ENCODE measurements around the gene FRMD5.

FRMD5 gene

GRCh38 chr15:44144992-44145391 lies 50.1 kb downstream of the FRMD5 start:
- Histone ChIP-seq H3K27me3 (no peaks in the 10 kb centered on the region), H3K27ac (no peak overlapping the region), H3K9ac (no peak overlapping the region), H3K36me3 (no peaks in the 10 kb centered on the region), H4K20me1 (no peaks in the 10 kb centered on the region), H3K4me3 (no peak overlapping the region), H3K4me1 (0 out of 2 replicates have a peak, but pooled peaks cover 4% of the 10 kb centered on the region), H3K4me2 (no peak overlapping the region), H3K9me3 (no peaks in the 10 kb centered on the region)
- no peak for TF ChIP-seq Cebpa-rat (IDR thresholded peaks at IDR 0.05)

DNA sequence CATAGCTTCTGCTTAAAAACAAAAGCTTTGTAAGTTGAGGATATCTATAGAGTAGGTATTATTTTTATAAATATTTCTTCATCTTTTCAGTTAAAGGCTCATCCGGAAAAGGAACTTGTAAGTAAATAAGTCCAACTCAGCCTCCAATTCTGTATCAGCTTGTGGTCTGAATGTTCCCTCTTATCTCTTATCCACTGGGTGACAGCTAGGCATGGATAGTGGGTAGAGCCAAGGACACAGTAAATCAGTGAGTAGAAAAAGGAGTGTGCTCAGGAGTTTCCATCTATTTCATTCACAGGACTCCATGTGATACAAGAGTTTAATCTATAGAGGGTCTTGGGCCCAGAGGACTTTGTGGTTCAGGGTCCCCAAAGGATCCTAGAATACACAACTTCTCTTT lies 50.9 kb downstream of the FRMD5 start:
- H3K4me1 ChIP-seq, result 0 out of 2 replicates have a peak, but pooled peaks cover 4% of the 10 kb centered on the region
- no peak for TF ChIP-seq Cebpa-rat (IDR thresholded peaks at IDR 0.05)
- H3K9me3 ChIP-seq, result no peaks in the 10 kb centered on the region
- no peak overlapping the region for H3K27ac ChIP-seq
- H4K20me1 ChIP-seq, result no peaks in the 10 kb centered on the region
- no peak overlapping the region for H3K4me3 ChIP-seq
- no peaks in the 10 kb centered on the region for H3K36me3 ChIP-seq
- H3K9ac ChIP-seq, result no peak overlapping the region
- no peaks in the 10 kb centered on the region for H3K27me3 ChIP-seq
- no peak overlapping the region for H3K4me2 ChIP-seq

- H3K9me3 ChIP-seq, result no peaks in the 10 kb centered on the region
- no peaks in the 10 kb centered on the region for H3K36me3 ChIP-seq
- H3K4me1 ChIP-seq, result no peaks in the 10 kb centered on the region
- no peak overlapping the region for H3K4me2 ChIP-seq
- no peaks in the 10 kb centered on the region for H4K20me1 ChIP-seq
- no peak for TF ChIP-seq Cebpa-rat (IDR thresholded peaks at IDR 0.05)
- H3K9ac ChIP-seq, result no peak overlapping the region
- no peak overlapping the region for H3K27ac ChIP-seq
- no peaks in the 10 kb centered on the region for H3K27me3 ChIP-seq
- H3K4me3 ChIP-seq, result no peak overlapping the region
Observed at GRCh38 chr15:44137750-44138149, 57.3 kb downstream of the FRMD5 start.

GRCh38 chr15:44136991-44137477 lies 58.0 kb downstream of the FRMD5 start:
- Histone ChIP-seq H3K27ac (no peak overlapping the region), H3K9me3 (no peaks in the 10 kb centered on the region), H3K36me3 (no peaks in the 10 kb centered on the region), H4K20me1 (no peaks in the 10 kb centered on the region), H3K9ac (no peak overlapping the region), H3K4me2 (no peak overlapping the region), H3K27me3 (no peaks in the 10 kb centered on the region), H3K4me3 (no peak overlapping the region), H3K4me1 (no peaks in the 10 kb centered on the region)
- TF ChIP-seq Cebpa-rat (IDR thresholded peaks at IDR 0.05), result no peak

DNA sequence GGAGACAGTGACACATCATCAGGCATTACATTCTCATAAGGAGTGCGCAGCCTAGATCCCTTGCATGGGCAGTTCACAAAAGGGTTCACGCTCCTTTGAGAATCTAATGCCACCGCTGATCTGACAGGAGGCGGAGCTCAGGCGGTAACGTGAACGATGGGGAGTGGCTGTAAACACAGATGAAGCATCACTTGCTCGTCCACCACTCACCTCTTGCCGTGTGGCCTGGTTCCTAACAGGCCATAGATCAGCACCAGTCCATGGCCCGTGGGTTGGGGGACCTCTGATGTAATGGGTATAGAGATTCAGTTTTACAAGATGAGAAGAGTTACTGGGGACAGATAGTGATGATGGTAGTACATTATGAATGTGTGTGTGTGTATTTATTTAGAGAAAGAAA lies 63.0 kb downstream of the FRMD5 start:
- Histone ChIP-seq H3K36me3 (no peaks in the 10 kb centered on the region), H3K4me3 (no peak overlapping the region), H3K9me3 (no peaks in the 10 kb centered on the region), H3K27ac (no peak overlapping the region), H3K9ac (no peak overlapping the region), H3K27me3 (no peaks in the 10 kb centered on the region), H3K4me1 (no peaks in the 10 kb centered on the region), H4K20me1 (no peaks in the 10 kb centered on the region), H3K4me2 (no peak overlapping the region)
- no peak for TF ChIP-seq Cebpa-rat (IDR thresholded peaks at IDR 0.05)

- no peaks in the 10 kb centered on the region for H4K20me1 ChIP-seq
Observed at GRCh38 chr15:44130778-44131177, 64.3 kb downstream of the FRMD5 start.

DNA sequence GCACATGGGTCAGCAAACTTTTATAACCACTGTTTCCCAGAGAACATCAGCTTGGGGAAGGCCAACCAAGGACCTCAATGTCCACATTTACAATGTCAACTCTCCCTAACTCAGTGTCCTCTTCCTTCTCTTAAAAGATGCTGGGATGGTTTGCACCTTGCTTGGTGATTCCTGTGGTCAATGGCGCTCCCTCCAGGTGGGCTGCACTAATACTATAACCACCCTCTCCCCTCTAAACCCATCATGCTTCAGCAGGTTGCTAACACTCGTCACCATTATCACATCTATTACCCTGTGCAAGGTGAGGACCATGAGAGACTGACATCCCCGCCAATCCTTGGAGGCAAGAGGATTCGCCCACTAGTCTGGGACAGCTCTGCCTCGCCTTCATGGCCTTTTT lies 65.2 kb downstream of the FRMD5 start:
- Histone ChIP-seq H3K27ac (no peak overlapping the region), H3K27me3 (no peaks in the 10 kb centered on the region), H3K4me1 (no peaks in the 10 kb centered on the region), H3K4me2 (no peak overlapping the region), H3K4me3 (no peak overlapping the region), H3K36me3 (no peaks in the 10 kb centered on the region), H4K20me1 (no peaks in the 10 kb centered on the region), H3K9ac (no peak overlapping the region), H3K9me3 (no peaks in the 10 kb centered on the region)
- no peak for TF ChIP-seq Cebpa-rat (IDR thresholded peaks at IDR 0.05)

More at GRCh38 chr15:44130778-44131177, 64.3 kb downstream of the FRMD5 start:
- no peaks in the 10 kb centered on the region for H3K9me3 ChIP-seq
- H3K9ac ChIP-seq, result no peak overlapping the region
- no peak overlapping the region for H3K4me2 ChIP-seq
- H3K27me3 ChIP-seq, result no peaks in the 10 kb centered on the region
- no peak for TF ChIP-seq Cebpa-rat (IDR thresholded peaks at IDR 0.05)
- no peak overlapping the region for H3K27ac ChIP-seq
- no peaks in the 10 kb centered on the region for H3K4me1 ChIP-seq
- H3K36me3 ChIP-seq, result no peaks in the 10 kb centered on the region
- H3K4me3 ChIP-seq, result no peak overlapping the region

- no peaks in the 10 kb centered on the region for H3K9me3 ChIP-seq
- H3K9ac ChIP-seq, result no peak overlapping the region
- H4K20me1 ChIP-seq, result no peaks in the 10 kb centered on the region
- H3K27ac ChIP-seq, result no peak overlapping the region
- no peak overlapping the region for H3K4me3 ChIP-seq
- H3K4me2 ChIP-seq, result no peak overlapping the region
- no peaks in the 10 kb centered on the region for H3K4me1 ChIP-seq
- no peaks in the 10 kb centered on the region for H3K36me3 ChIP-seq
- no peaks in the 10 kb centered on the region for H3K27me3 ChIP-seq
- no peak for TF ChIP-seq Cebpa-rat (IDR thresholded peaks at IDR 0.05)
Observed at GRCh38 chr15:44128443-44128842, 66.6 kb downstream of the FRMD5 start.

DNA sequence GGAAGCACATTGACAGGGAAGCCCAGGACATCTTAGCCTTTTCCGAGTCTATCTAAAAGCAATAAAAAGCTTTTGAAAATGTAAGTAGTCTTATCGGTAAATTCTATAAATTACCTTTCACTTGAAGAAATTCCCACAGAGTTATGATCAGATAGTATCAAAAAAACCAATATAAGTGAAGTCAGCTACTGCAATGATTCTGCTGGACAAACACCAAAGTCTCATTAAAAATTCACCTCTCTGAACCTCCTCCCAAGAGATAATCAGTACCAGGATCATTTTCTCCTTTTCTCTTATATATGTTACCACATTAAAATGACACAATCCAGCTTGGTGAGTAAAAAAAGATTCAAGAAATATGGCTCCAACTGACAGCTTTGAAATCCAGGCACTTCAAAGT lies 69.2 kb downstream of the FRMD5 start:
- Histone ChIP-seq H3K9ac (no peak overlapping the region), H4K20me1 (no peaks in the 10 kb centered on the region), H3K36me3 (no peaks in the 10 kb centered on the region), H3K4me2 (no peak overlapping the region), H3K4me1 (no peaks in the 10 kb centered on the region), H3K27me3 (no peaks in the 10 kb centered on the region), H3K4me3 (no peak overlapping the region), H3K9me3 (no peaks in the 10 kb centered on the region), H3K27ac (no peak overlapping the region)
- TF ChIP-seq Cebpa-rat (IDR thresholded peaks at IDR 0.05), result no peak

DNA sequence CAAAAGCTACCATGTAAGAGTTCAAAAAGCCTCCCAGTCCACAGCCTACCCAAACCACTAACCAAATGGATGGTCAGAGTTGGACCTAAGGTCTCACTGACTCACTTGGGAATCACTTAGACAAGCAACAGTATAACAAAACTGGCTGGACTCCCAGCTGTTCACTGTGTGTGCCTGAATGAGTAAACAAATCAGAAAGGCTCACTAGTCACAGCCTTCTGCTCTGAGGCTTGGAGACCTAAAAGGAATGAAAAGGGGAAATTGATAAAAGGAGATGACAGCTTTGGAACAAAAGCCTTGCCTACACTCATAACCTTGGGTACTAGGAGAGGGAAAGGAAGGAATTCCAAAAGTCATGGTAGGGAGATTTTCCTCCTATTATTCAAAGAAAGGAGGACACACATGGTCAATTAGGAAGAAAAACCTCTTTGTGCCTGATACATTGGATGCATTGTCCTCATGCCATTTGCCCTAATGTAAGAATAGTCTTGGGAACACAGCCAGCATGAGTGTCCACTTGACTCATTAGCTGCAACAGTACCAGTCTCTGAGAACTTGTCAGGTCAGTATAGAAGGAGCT lies 92.3 kb downstream of the FRMD5 start:
- Histone ChIP-seq H3K4me3 (no peak overlapping the region), H3K36me3 (no peaks in the 10 kb centered on the region), H3K4me1 (no peaks in the 10 kb centered on the region), H3K27me3 (no peaks in the 10 kb centered on the region), H4K20me1 (no peaks in the 10 kb centered on the region), H3K27ac (no peak overlapping the region), H3K9me3 (no peaks in the 10 kb centered on the region), H3K4me2 (no peak overlapping the region), H3K9ac (no peak overlapping the region)
- no peak for TF ChIP-seq Cebpa-rat (IDR thresholded peaks at IDR 0.05)

DNA sequence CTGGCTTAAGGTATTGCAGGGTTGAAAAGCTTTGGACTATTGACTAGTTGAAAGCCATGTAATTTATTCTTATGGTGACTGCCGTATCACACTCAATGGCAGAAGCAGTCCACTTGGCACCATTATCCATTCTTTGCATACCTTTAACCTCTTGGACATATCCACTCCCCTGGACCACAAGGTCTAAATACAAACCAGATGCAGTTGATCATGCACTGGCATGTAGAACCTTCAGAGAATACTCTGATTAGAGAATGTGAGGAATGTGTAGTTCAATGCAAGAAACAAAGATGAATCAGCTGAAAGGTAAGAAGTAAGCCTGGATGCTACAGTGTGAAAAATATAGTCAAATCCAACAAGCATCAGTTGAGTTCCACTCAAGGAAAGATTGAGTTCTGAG lies 93.1 kb downstream of the FRMD5 start:
- H3K27ac ChIP-seq, result no peak overlapping the region
- TF ChIP-seq Cebpa-rat (IDR thresholded peaks at IDR 0.05), result no peak
- no peak overlapping the region for H3K9ac ChIP-seq
- no peaks in the 10 kb centered on the region for H4K20me1 ChIP-seq
- H3K4me3 ChIP-seq, result no peak overlapping the region
- no peak overlapping the region for H3K4me2 ChIP-seq
- H3K9me3 ChIP-seq, result no peaks in the 10 kb centered on the region
- no peaks in the 10 kb centered on the region for H3K4me1 ChIP-seq
- H3K27me3 ChIP-seq, result no peaks in the 10 kb centered on the region
- H3K36me3 ChIP-seq, result no peaks in the 10 kb centered on the region

Measured in BLaER1 (cell line).